Endothelial cell of umbilical vein (primary cell): ENCODE measurements around the gene NOPCHAP1. TPM values are rescaled to one million over a fixed set of nuclear protein-coding genes. Genes with fewer than 3 reads are reported as not detected.

ENCODE experiments used
- BruUV-seq: library from RNA; stranded (reverse); fragments of 400-500 nt; replicated peaks from 2 replicates; lab custom pipeline; 2021; lab: Mats Ljungman, UMichigan
- CTCF ChIA-PET: fragments of 300-600, 350-600 bp; sonication (Branson Sonifier 250); formaldehyde crosslinking; loops from one replicate; lab custom pipeline; 2021; ENCODE audit warnings: antibody characterized with exemption, inconsistent platforms; lab: Charles Lee
- POLR2A ChIA-PET: fragments of 300-600, 350-600 bp; sonication (Branson Sonifier 250); formaldehyde crosslinking; loops from one replicate; lab custom pipeline; 2021; ENCODE audit warnings: antibody characterized with exemption, inconsistent platforms; lab: Charles Lee
- DNase-seq: peaks from one replicate; pipeline ENCODE4 v3.0.0-alpha.2; 2011; ENCODE audit warnings: low read depth, low spot score
- FAIRE-seq: peaks from 2 replicates; lab custom pipeline; 2011; peaks lifted over from hg19 to GRCh38; lab: Jason Lieb, UNC
- H2AFZ ChIP-seq: 2 replicates; pipeline ENCODE4 v1.6.0; 2012; ENCODE audit warnings: low read depth, low read length, control low read depth, inconsistent platforms
- H3K27ac ChIP-seq: 2 replicates; pipeline ENCODE4 v1.5.1; 2011; ENCODE audit warnings: low read depth, mild to moderate bottlenecking, control low read depth, low read length, moderate library complexity; ENCODE audit not compliant: insufficient read depth
- H3K27me3 ChIP-seq, 2 experiments: 2 replicates each; pipeline versions ENCODE4 v1.6.0 to v1.6.1; 2011; ENCODE audit warnings: low read length in 2 of 2, mixed read lengths in 1 of 2; ENCODE audit not compliant: control insufficient read depth in 2 of 2, insufficient read depth in 2 of 2
- H3K36me3 ChIP-seq, 2 experiments: 2 replicates in 1 of 2; 3 replicates in 1 of 2; pipeline ENCODE4 v1.5.1; 2011; ENCODE audit warnings: low read length in 2 of 2, mild to moderate bottlenecking in 1 of 2, moderate library complexity in 1 of 2; ENCODE audit not compliant: control insufficient read depth in 2 of 2, insufficient read depth in 2 of 2; ENCODE audit errors: extremely low read depth in 1 of 2
- H3K4me1 ChIP-seq: 3 replicates; pipeline ENCODE4 v1.5.1; 2011; ENCODE audit warnings: mild to moderate bottlenecking, low read length; ENCODE audit not compliant: control insufficient read depth, insufficient read depth; ENCODE audit errors: extremely low read depth
- H3K4me2 ChIP-seq: 2 replicates; pipeline ENCODE4 v1.6.1; 2011; ENCODE audit warnings: low read length, control low read depth, mixed read lengths; ENCODE audit not compliant: insufficient read depth
- H3K4me3 ChIP-seq, 3 experiments: fragments of 200-600 bp in 1 of 3; sonication (generic), shearing (Covaris generic) in 1 of 3; replicated peaks in 1 of 3; 2 replicates each; pipeline ENCODE4 v1.5.1; 2011 to 2016; ENCODE audit warnings: control low read depth in 3 of 3, low read length in 3 of 3, mild to moderate bottlenecking in 2 of 3, inconsistent platforms in 1 of 3, low read depth in 1 of 3, moderate library complexity in 1 of 3; ENCODE audit not compliant: insufficient read depth in 1 of 3
- H3K79me2 ChIP-seq: 2 replicates; pipeline ENCODE4 v1.6.0; 2012; ENCODE audit warnings: low read length, inconsistent platforms; ENCODE audit not compliant: control insufficient read depth, insufficient read depth
- H3K9ac ChIP-seq: replicated peaks from 2 replicates; pipeline ENCODE3; 2011; ENCODE audit warnings: low read length, control low read depth; ENCODE audit not compliant: insufficient read depth; ENCODE audit errors: extremely low read depth
- H3K9me1 ChIP-seq: replicated peaks from 3 replicates; pipeline ENCODE4 v1.6.0; 2011; ENCODE audit warnings: mild to moderate bottlenecking, low read length; ENCODE audit not compliant: control insufficient read depth, insufficient read depth; ENCODE audit errors: extremely low read depth
- H3K9me3 ChIP-seq: replicated peaks from 2 replicates; pipeline ENCODE4 v1.5.1; 2012; ENCODE audit warnings: low read length, inconsistent platforms; ENCODE audit not compliant: control insufficient read depth, insufficient read depth
- H4K20me1 ChIP-seq: replicated peaks from 2 replicates; pipeline ENCODE3; 2011; ENCODE audit warnings: mild to moderate bottlenecking, low read length; ENCODE audit not compliant: control insufficient read depth, insufficient read depth; ENCODE audit errors: extremely low read depth
- EZH2 ChIP-seq: IDR thresholded peaks from 2 replicates; pipeline ENCODE4 v1.6.1; 2012; ENCODE audit warnings: borderline replicate concordance, low read depth, mild to moderate bottlenecking, moderate library complexity, low read length, inconsistent platforms; ENCODE audit not compliant: severe bottlenecking
- FOS ChIP-seq: IDR thresholded peaks from 2 replicates; pipeline ENCODE4 v1.6.1; 2011; ENCODE audit warnings: mild to moderate bottlenecking, low read length, moderate library complexity, borderline replicate concordance; ENCODE audit not compliant: insufficient read depth
- GATA2 ChIP-seq: IDR thresholded peaks from 2 replicates; pipeline ENCODE4 v1.7.0; 2011; ENCODE audit warnings: low read depth, mild to moderate bottlenecking, moderate library complexity, mixed read lengths, low read length; ENCODE audit not compliant: insufficient read length, insufficient read depth
- JUN ChIP-seq: IDR thresholded peaks from 2 replicates; pipeline ENCODE4 v1.6.1; 2011; ENCODE audit warnings: borderline replicate concordance, low read depth; ENCODE audit not compliant: insufficient read length, insufficient read depth
- MYC ChIP-seq: IDR thresholded peaks from one replicate; pipeline ENCODE4 v1.6.1; 2011; ENCODE audit warnings: mild to moderate bottlenecking, low read depth, low read length
- POLR2A ChIP-seq: IDR thresholded peaks from 2 replicates; pipeline ENCODE4 v1.6.1; 2012; ENCODE audit warnings: low read depth, mild to moderate bottlenecking, control low read depth, low read length
- POLR2AphosphoS5 ChIP-seq: IDR thresholded peaks from 2 replicates; pipeline ENCODE4 v1.6.1; 2012; ENCODE audit warnings: low read depth, mild to moderate bottlenecking, control low read depth, low read length, moderate library complexity; ENCODE audit not compliant: insufficient read depth
- dilution Hi-C: fragments of 300-500 bp; cut with MboI; formaldehyde crosslinking; loops from one replicate; pipeline ENCODE4 v1.15.0; 2019; ENCODE audit warnings: low sequenced_read_pairs; ENCODE audit not compliant: extremely low pct_ligation_motif_present
- intact Hi-C: fragments of 100-400 bp; cut with micrococcal nuclease; formaldehyde crosslinking; loops from one replicate; pipeline ENCODE4 v1.10.0; 2022
- polyA plus RNA-seq, 4 experiments: library from polyadenylated mRNA; depleted of rRNA in 3 of 4; stranded (reverse) in 3 of 4; unstranded in 1 of 4; fragments of >200 nt; gene quantifications; 2 replicates each; pipeline versions ENCODE4 v1.2.1 to v1.2.3, GENCODE V29; 2011 to 2012; ENCODE audit warnings: missing spikeins in 1 of 4
- total RNA-seq: library from RNA; stranded (reverse); gene quantifications from 2 replicates; pipeline ENCODE4 v1.2.3, GENCODE V29; 2021
- TF ChIP-seq, protein P1 (sequence below): IDR thresholded peaks from 2 replicates; pipeline ENCODE4 v1.6.1; 2011; ENCODE audit not compliant: insufficient read depth, insufficient read length
- TF ChIP-seq, protein P2 (sequence below), 2 donors: IDR thresholded peaks; 1 replicate in 1 of 2; 2 replicates in 1 of 2; pipeline ENCODE4 v1.5.1; 2011; ENCODE audit warnings: low read length in 2 of 2, mild to moderate bottlenecking in 2 of 2, moderate library complexity in 2 of 2, control low read depth in 1 of 2, inconsistent platforms in 1 of 2, low read depth in 1 of 2; ENCODE audit not compliant: insufficient read depth in 1 of 2; ENCODE audit errors: extremely low read depth in 1 of 2

Gene NOPCHAP1
- total and polyA plus RNA-seq, 2 donors (not counting 3 experiments of a cell fraction or from before 2014, with no cell fraction given): 6.1 to 17.8 TPM

- intact Hi-C loops: no loop called here
Measured at GRCh38 chr12:104994336-104994735, 8.2 kb downstream of the NOPCHAP1 start.

DNA sequence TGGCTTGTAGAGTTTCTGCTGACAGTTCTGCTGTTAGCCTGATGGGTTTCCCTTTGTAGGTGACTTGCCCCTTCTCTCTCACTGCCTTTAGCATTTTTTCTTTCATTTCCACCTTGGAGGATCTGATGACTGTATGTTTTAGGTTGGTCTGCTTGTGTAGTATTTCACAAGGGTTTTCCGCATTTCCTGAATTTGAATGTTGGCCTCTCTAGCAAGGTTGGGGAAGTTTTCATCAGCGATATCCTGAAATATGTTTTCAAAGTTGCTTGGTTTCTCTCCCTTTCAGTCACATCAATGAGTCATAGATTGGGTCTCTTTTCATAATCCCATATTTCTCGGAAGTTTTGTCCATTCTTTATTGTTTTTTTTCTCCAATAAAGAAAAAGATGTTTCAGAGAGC is 11.4 kb downstream of the NOPCHAP1 start:
- DNase-seq (no peak), FAIRE-seq (no peak)
- ChIA-PET POLR2A (no interaction called here), CTCF (no interaction called here)
- Histone ChIP-seq H3K27me3 (no peaks in the 10 kb centered on the region), H3K4me3 (no peak overlapping the region), H3K79me2 (no peaks in the 10 kb centered on the region), H3K9me3 (no peaks in the 10 kb centered on the region), H3K9me1 (no peaks in the 10 kb centered on the region), H3K4me2 (no peak overlapping the region), H3K36me3 (peaks cover 7 to 8% of the 10 kb centered on the region in 2 experiments), H4K20me1 (no peaks in the 10 kb centered on the region), H3K4me1 (peaks cover 4% of the 10 kb centered on the region), H3K27ac (no peak overlapping the region), H3K9ac (no peak overlapping the region), H2AFZ (no peak overlapping the region)
- dilution Hi-C loops (no loop called here), intact Hi-C loops (no loop called here)
- no peak for TF ChIP-seq FOS
- no peak for TF ChIP-seq POLR2AphosphoS5
- no peak for TF ChIP-seq MYC
- TF ChIP-seq, protein P1, sequence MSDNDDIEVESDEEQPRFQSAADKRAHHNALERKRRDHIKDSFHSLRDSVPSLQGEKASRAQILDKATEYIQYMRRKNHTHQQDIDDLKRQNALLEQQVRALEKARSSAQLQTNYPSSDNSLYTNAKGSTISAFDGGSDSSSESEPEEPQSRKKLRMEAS: no peak
- TF ChIP-seq, protein P2, sequence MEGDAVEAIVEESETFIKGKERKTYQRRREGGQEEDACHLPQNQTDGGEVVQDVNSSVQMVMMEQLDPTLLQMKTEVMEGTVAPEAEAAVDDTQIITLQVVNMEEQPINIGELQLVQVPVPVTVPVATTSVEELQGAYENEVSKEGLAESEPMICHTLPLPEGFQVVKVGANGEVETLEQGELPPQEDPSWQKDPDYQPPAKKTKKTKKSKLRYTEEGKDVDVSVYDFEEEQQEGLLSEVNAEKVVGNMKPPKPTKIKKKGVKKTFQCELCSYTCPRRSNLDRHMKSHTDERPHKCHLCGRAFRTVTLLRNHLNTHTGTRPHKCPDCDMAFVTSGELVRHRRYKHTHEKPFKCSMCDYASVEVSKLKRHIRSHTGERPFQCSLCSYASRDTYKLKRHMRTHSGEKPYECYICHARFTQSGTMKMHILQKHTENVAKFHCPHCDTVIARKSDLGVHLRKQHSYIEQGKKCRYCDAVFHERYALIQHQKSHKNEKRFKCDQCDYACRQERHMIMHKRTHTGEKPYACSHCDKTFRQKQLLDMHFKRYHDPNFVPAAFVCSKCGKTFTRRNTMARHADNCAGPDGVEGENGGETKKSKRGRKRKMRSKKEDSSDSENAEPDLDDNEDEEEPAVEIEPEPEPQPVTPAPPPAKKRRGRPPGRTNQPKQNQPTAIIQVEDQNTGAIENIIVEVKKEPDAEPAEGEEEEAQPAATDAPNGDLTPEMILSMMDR (IDR thresholded peaks at IDR 0.05; ENCODE audit: extremely low read depth in 1 of 2, insufficient read depth in 1 of 2, low read depth in 1 of 2, low read length in 2 of 2): no peak
- no peak for TF ChIP-seq POLR2A
- TF ChIP-seq JUN: no peak
- TF ChIP-seq EZH2: no peak
- no peak for TF ChIP-seq GATA2
- BruUV-seq: no TSS peak

More at GRCh38 chr12:104994336-104994735, 8.2 kb downstream of the NOPCHAP1 start:
- Histone ChIP-seq H2AFZ (no peak overlapping the region), H3K27ac (no peak overlapping the region), H3K4me3 (no peak overlapping the region), H4K20me1 (no peaks in the 10 kb centered on the region), H3K79me2 (peaks cover 2% of the 10 kb centered on the region), H3K27me3 (no peaks in the 10 kb centered on the region), H3K9me1 (no peaks in the 10 kb centered on the region), H3K4me1 (peaks cover 4% of the 10 kb centered on the region), H3K9me3 (no peaks in the 10 kb centered on the region), H3K36me3 (peaks cover 8 to 13% of the 10 kb centered on the region in 2 experiments), H3K9ac (no peak overlapping the region), H3K4me2 (no peak overlapping the region)
- CTCF ChIA-PET: interaction anchor here (1.1 to 1.4 kb wide), 3 partner anchors 9 to 613 kb away, joined by 3 to 4 read pairs (median 3); no protein-coding TSS in a partner anchor
- peak; percentile 12 for DNase-seq
- dilution Hi-C loops: no loop called here
- BruUV-seq: no TSS peak
- no peak for TF ChIP-seq MYC
- POLR2A ChIA-PET: no interaction called here
- FAIRE-seq: peak; percentile 92
